Measurements from ENCODE around the gene TMEM161A.

GRCh38 chr19:19170053-19170872 is 32.0 kb upstream of the TMEM161A start, which contains the start of gene MEF2B:
- TF ChIP-seq OVOL2 (CRISPR knock-in tag; IDR thresholded peaks at IDR 0.05; ENCODE audit: borderline replicate concordance): no peak
- TF ChIP-seq CTCF (IDR thresholded peaks at IDR 0.05): no peak
- no peak for TF ChIP-seq FOXP1 (CRISPR knock-in tag; IDR thresholded peaks at IDR 0.05; ENCODE audit: borderline replicate concordance)
- TF ChIP-seq E2F1 (CRISPR knock-in tag; IDR thresholded peaks at IDR 0.05): no peak
- TF ChIP-seq NR3C1 (CRISPR knock-in tag; conservative IDR thresholded peaks at IDR 0.05; ENCODE audit: low read depth): no peak
